ENCODE data around the gene DDIT3. TPM values are rescaled to one million over a fixed set of nuclear protein-coding genes. Genes with fewer than 3 reads are reported as not detected.
"Not testable (repeated sequence)": the region's sequence is repeated elsewhere in the genome, so short reads cannot be mapped to it uniquely, and the experiment has no call there.

Gene DDIT3
- total RNA-seq, 2 donors from 2014 or later: 20.0 to 31.7 TPM

DNA sequence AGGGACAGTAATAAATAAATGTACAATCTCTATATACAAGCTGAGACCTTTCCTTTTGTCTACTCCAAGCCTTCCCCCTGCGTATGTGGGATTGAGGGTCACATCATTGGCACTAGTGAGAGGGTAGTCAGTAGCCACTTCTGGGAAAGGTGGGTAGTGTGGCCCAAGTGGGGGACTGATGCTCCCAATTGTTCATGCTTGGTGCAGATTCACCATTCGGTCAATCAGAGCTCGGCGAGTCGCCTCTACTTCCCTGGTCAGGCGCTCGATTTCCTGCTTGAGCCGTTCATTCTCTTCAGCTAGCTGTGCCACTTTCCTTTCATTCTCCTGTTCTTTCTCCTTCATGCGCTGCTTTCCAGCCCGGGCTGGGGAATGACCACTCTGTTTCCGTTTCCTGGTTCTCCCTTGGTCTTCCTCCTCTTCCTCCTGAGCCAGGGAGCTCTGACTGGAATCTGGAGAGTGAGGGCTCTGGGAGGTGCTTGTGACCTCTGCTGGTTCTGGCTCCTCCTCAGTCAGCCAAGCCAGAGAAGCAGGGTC lies 3.6 kb downstream of the DDIT3 start:
- ATAC-seq (no peak), DNase-seq (no peak)
- intact Hi-C loops (cut with DNase I): no loop called here

GRCh38 chr12:57515934-57516541 lies 4.3 kb downstream of the DDIT3 start:
- intact Hi-C loops (cut with DNase I): no loop called here
- ATAC-seq (no peak), DNase-seq (no peak)

DNA sequence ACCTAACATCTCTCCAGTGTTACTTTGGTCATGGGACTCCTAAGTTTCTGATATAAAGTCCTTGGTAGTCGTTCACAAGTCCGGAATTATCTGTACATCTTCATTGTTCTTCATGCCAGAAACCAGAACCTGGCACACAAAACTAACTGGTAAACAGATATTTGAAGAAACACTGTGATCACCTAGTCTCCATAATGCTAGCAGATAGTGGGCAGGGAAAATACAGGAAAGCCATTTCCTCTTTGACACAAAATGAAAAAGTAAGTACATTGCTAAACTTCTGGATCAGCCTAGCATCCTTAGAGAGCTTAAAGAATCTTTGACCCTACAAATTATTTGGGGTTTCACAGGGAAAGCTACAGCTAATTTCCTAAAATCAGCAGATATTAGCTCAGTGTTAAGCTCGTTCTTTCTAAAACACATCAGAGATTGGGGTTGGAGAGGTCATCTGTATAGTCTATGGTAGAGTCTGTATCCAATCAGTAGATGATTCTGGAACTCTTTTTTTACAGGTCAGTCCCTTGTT lies 4.8 kb downstream of the DDIT3 start:
- intact Hi-C loops (cut with DNase I): no loop called here
- no peak for ATAC-seq
- DNase-seq: no peak

DNA sequence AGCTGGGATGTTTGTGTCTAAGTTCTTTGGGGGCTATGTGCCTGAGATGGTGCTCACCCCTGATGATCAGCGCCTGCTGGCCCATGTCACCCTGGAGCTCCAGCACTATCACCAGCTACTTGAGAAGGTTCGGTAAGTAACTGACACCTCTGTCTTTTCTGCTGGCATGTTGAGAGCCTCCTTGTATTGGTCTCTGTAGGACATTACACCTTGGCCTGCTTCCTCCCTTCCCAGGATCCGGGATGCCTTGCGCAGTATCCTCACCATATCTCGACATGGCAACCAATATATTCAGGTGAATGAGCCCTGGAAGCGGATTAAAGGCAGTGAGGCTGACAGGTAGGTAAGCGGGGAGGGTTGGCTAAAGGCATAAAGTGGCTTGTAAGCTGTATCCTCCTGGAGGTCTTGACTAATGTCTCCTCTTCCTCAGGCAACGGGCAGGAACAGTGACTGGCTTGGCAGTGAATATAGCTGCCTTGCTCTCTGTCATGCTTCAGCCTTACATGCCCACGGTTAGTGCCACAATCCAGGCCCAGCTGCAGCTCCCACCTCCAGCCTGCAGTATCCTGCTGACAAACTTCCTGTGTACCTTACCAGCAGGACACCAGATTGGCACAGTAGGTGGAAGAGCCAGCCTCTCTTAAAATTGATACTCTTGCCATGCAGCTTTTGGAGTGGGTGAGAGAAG lies 5.5 kb downstream of the DDIT3 start:
- intact Hi-C loops (cut with DNase I): no loop called here
- no peak for ATAC-seq
- no peak for DNase-seq

- intact Hi-C loops (cut with DNase I); ATAC-seq; DNase-seq: not testable (repeated sequence)
Observed at GRCh38 chr12:57514246-57514645, 6.1 kb downstream of the DDIT3 start.

DNA sequence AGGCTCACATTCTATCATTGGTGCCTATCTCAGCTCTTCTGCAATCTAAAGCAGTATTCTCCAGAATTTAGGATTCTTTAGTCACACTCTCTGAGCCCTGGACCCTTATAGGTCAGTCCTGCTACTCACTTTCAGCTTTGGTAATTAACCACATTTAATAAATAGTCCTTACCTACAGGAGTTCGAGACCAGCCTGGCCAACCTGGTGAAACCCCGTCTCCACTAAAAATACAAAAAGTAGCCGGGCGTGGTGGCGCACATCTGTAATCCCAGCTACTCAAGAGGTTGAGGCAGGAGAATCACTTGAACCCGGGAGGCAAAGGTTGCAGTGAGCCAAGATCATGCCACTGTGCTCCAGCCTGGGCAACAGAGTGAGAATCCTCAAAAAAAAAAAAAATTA lies 6.6 kb downstream of the DDIT3 start:
- intact Hi-C loops (cut with DNase I); DNase-seq; ATAC-seq: not testable (repeated sequence)

- DNase-seq: no peak
- no peak for ATAC-seq
- intact Hi-C loops (cut with DNase I): no loop called here
Observed at GRCh38 chr12:57513266-57513665, 7.0 kb downstream of the DDIT3 start.

DNA sequence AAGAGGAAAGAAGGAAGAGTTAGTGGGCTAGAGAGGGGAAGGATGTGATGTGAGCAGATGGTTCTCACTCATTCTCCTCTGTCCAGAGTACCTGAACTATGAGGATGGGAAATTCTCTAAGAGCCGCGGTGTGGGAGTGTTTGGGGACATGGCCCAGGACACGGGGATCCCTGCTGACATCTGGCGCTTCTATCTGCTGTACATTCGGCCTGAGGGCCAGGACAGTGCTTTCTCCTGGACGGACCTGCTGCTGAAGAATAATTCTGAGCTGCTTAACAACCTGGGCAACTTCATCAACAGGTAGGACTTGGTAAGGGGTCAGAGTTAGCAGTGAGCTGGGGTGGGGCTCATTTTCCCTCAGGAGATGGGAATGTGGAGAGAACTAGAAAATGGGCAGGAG lies 7.6 kb downstream of the DDIT3 start:
- intact Hi-C loops (cut with DNase I): no loop called here
- no peak for DNase-seq

DNA sequence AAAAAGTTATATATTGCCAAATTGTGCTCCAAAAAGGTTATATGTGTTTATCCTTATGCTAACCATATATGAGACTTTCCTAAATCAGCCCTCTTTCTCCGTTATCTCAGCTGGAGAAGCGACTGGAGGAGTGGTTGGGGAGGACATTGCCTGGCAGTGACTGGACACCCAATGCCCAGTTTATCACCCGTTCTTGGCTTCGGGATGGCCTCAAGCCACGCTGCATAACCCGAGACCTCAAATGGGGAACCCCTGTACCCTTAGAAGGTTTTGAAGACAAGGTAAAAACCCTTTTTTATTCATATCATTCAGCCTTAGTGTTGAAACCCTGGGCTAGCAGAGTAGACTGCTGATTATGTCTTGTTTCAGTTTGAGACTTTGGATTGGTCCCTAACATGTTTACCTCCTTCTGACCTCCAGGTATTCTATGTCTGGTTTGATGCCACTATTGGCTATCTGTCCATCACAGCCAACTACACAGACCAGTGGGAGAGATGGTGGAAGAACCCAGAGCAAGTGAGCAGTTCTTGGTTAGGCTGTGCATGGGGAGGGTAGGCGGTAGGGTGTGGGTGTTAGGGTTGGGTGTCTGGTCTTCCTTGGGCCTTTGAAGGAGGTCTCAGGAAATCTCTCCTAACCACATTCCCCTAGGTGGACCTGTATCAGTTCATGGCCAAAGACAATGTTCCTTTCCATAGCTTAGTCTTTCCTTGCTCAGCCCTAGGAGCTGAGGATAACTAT lies 8.6 kb downstream of the DDIT3 start:
- ATAC-seq (no peak), DNase-seq (no peak)
- intact Hi-C loops (cut with DNase I): no loop called here

More for the DNA sequence above, 7.6 kb downstream of the DDIT3 start:
- no peak for ATAC-seq

DNA sequence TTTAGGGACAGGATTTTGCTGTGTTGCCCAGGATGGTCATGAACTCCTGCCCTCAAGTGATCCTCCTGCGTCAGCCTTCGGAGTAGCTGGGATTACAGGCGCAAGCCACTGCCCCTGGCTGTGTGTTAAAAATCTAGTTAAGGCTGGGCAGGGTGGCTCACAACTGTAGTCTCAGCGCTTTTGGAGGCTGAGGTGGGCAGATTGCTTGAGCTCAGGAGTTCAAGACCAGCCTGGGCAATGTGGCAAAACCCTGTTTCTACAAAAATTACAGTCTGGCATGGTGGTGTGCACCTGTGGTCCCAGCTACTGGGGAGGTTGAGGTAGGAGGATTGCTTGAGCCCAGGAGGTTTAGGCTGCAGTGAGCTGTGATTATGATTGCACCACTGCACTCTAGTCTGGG lies 9.2 kb downstream of the DDIT3 start:
- DNase-seq (no peak), ATAC-seq (no peak)
- intact Hi-C loops (cut with DNase I): no loop called here

DNA sequence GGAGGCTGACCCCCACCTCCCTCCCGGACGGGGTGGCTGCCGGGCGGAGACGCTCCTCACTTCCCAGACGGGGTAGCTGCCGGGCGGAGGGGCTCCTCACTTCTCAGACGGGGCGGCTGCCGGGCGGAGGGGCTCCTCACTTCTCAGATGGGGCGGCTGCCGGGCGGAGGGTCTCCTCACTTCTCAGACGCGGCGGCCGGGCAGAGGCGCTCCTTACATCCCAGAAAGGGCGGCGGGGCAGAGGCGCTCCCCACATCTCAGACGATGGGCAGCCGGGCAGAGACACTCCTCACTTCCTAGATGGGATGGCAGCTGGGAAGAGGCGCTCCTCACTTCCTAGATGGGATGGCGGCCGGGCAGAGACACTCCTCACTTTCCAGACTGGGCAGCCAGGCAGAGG lies 12.5 kb downstream of the DDIT3 start:
- DNase-seq; intact Hi-C loops (cut with DNase I); ATAC-seq: not testable (repeated sequence)

DNA sequence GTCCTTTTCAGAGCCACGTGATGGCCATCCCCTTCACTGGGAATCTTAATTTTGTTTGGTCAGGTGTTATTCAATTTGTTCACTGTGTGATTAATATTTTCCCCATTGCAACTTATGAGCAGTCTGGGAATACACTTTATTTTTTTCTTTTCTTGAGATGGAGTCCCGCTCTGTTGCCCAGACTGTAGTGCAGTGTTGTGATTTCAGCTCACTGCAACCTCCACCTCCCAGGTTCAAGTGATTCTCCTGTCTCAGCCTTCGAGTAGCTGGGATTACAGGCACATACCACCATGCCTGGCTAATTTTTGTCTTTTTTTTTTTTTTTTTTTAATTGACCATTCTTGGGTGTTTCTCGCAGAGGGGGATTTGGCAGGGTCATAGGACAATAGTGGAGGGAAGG lies 13.8 kb downstream of the DDIT3 start:
- ATAC-seq; DNase-seq; intact Hi-C loops (cut with DNase I): not testable (repeated sequence)

DNA sequence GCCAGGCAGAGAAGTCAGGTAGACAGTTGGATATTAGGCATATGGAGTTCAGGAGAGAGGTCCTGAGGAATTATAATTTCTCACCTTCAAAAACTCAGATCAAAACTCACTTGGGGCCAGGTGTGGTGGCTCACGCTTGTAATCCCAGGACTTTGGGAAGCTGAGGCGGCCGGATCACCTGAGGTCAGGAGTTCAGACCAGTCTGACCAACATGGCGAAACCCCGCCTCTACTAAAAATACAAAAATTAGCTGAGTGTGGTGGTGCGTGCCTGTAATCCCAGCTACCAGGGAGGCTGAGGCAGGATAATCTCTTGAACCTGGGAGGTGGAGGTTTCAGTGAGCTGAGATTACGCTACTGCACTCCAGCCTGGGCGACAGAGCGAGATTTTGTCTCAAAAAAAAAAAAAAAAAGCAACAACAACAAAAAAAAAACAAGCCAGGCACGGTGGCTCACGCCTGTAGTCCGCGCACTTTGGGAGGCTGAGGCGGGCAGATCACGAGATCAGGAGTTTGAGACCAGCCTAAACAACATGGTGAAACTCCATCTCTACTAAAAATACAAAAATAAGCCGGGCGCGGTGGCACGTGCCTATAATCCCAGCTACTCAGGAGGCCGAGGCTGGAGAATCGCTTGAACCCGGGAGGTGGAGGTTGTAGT lies 17.9 kb downstream of the DDIT3 start:
- intact Hi-C loops (cut with DNase I); ATAC-seq; DNase-seq: not testable (repeated sequence)

- DNase-seq: no peak
- no peak for ATAC-seq
- intact Hi-C loops (cut with DNase I): no loop called here
Observed at GRCh38 chr12:57500213-57500612, 20.1 kb downstream of the DDIT3 start.

DNA sequence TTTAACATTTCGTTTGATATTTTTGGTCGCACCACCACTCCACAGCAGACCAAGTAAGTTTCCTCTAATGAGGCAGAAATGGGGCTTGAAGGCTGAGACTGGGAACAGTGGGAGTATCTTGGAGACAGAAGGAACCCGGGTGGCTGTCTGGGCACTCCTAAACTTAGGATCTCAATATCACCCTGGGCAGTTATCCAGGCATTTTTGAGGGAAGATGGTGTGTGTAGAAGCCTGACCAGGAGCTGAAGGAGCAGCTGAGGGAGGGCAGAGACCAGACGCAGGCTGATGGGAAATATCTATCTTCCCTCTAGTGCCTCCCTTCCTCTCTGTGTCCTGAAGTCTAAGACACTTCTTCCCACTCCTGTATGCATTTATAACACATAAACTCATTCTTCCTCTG lies 21.7 kb downstream of the DDIT3 start:
- DNase-seq (no peak), ATAC-seq (no peak)

DNA sequence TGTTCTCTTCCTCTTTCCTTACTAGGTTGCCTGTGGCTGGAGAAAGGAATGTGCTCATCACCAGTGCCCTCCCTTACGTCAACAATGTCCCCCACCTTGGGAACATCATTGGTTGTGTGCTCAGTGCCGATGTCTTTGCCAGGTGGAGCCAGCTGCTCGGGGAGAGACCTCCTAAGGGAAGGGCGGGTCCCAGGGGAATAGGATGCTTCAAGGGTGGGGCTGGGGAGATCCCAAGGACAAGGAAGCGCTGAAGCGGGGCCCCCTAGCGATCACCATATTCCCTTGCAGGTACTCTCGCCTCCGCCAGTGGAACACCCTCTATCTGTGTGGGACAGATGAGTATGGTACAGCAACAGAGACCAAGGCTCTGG lies 22.2 kb downstream of the DDIT3 start:
- intact Hi-C loops (cut with DNase I): no loop called here
- ATAC-seq (no peak), DNase-seq (no peak)

More for the DNA sequence above, 21.7 kb downstream of the DDIT3 start:
- intact Hi-C loops (cut with DNase I): no loop called here

DNA sequence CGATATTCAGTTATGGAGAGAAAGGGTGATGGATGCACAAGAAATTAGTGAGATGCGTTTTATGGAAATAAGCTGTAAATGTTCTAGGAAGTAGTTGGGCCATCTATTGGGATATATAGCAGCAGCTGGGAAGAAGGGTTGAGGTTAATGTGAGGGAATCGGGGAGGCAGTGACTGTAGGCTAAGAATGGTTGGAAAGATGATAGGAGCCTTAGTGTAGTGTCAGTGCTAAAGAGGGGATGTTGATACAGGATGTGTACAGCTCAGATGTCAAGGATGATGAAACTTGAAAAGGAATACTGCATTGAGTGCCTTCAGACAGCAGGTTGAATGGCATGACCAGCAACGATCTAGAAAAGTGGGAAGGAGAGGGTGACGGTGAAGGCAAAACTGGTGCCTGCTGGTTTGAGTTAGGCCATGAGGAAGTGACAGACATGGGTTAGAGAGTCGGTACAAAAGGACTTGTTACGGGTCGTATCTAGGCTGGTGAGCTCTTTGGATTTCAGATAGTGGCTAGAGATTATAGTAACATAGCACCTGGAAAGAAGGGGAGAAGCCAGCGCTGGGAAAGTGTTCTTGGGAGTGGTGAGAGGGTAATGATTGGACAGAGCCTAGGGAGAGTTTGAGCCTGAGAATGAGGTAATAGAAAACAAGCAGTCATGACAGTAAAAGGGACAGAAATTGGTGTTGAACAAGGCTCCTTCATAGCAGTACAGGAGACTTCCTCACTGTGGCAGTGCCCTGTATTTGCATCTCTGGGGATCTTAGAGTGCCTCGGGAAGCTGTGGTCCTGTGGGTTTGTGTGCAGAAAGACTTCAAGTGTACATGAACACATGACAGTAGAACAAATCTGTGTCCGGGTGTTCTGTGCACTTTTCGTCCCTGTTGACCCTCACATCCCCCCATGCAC lies 22.8 kb downstream of the DDIT3 start:
- DNase-seq (no peak), ATAC-seq (no peak)
- intact Hi-C loops (cut with DNase I): no loop called here

DNA sequence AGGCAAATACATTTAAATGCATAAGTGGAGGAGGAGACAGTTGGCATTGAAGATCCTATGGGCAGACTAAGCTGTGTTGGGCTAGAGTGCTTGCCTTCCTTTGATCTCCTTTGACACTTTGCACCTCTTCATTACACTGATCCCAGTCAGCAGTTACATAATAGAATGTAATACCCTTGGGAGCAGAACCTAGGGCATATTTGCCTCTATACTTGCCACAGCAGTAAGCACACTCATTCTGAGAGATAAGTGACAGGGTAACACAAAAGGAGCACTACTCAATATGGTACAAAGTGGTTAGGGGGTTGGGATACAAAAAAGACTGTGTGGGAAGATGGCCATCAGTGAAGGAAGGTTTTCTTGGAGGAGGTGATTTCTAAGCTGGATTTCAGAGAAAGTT lies 23.5 kb downstream of the DDIT3 start:
- ATAC-seq (no peak), DNase-seq (no peak)
- intact Hi-C loops (cut with DNase I): no loop called here

Data from left cardiac atrium (tissue), 4 donors.